ENCODE data around the gene HEATR3.
"Not testable (repeated sequence)": the region's sequence is repeated elsewhere in the genome, so short reads cannot be mapped to it uniquely, and the experiment has no call there.

Gene HEATR3

GRCh38 chr16:50114357-50115129, 48.8 kb downstream of the HEATR3 start:
- DNase-seq, result no peak

GRCh38 chr16:50120711-50121110, 54.9 kb downstream of the HEATR3 start:
- no peak for DNase-seq

- no peak for DNase-seq
These were observed 55.5 kb downstream of the HEATR3 start for GRCh38 chr16:50121278-50121677.

GRCh38 chr16:50121721-50122445, 56.1 kb downstream of the HEATR3 start:
- DNase-seq, result peak; percentile 10

- DNase-seq, result no peak
These were observed 57.6 kb downstream of the HEATR3 start for GRCh38 chr16:50123417-50123816.

GRCh38 chr16:50124769-50125168, 59.0 kb downstream of the HEATR3 start:
- DNase-seq, result no peak

- no peak for DNase-seq
These were observed 60.4 kb downstream of the HEATR3 start for GRCh38 chr16:50126183-50126582.

GRCh38 chr16:50132571-50132970, 66.8 kb downstream of the HEATR3 start:
- not testable (repeated sequence) for DNase-seq

GRCh38 chr16:50133214-50133613, 67.4 kb downstream of the HEATR3 start:
- no peak for DNase-seq

GRCh38 chr16:50136399-50136798, 70.6 kb downstream of the HEATR3 start:
- DNase-seq, result no peak

GRCh38 chr16:50137268-50137667, 71.5 kb downstream of the HEATR3 start:
- no peak for DNase-seq

- DNase-seq, result no peak
These were observed 73.8 kb downstream of the HEATR3 start for GRCh38 chr16:50139580-50139979.

GRCh38 chr16:50144211-50144610, 78.4 kb downstream of the HEATR3 start:
- DNase-seq, result no peak

GRCh38 chr16:50146479-50147435, 81.0 kb downstream of the HEATR3 start:
- DNase-seq, result no peak

GRCh38 chr16:50151322-50151721, 85.6 kb downstream of the HEATR3 start:
- DNase-seq, result no peak

GRCh38 chr16:50151756-50152155, 86.0 kb downstream of the HEATR3 start:
- DNase-seq, result peak; percentile 27

- DNase-seq, result peak; percentile 78
These were observed 86.6 kb downstream of the HEATR3 start for GRCh38 chr16:50152351-50152806.

GRCh38 chr16:50152807-50153595, 87.2 kb downstream of the HEATR3 start, which contains the start of gene TENT4B:
Gene TENT4B (plus strand): TSS chr16:50153306. CDS start chr16:50153622, 316 bp downstream.
- peak; percentile 88 for DNase-seq

- DNase-seq, result no peak
These were observed 88.0 kb downstream of the HEATR3 start for GRCh38 chr16:50153596-50154419.

- peak; percentile 3 for DNase-seq
These were observed 88.7 kb downstream of the HEATR3 start for GRCh38 chr16:50154420-50154950.

GRCh38 chr16:50155925-50156324, 90.2 kb downstream of the HEATR3 start:
- DNase-seq, result no peak
